Activated CD8-positive, alpha-beta memory T cell treated with anti-CD3 and anti-CD28 coated beads for 36 hours (primary cell): ENCODE data around the gene ST8SIA2. TPM values are rescaled to one million over a fixed set of nuclear protein-coding genes. Genes with fewer than 3 reads are reported as not detected.

Experiments used
- CTCF ChIA-PET: fragments of 350-600 bp; sonication (Branson Sonifier 250); formaldehyde crosslinking; loops from one replicate; lab custom pipeline; 2021; ENCODE audit warnings: antibody characterized with exemption; lab: Charles Lee
- POLR2A ChIA-PET: fragments of 350-600 bp; sonication (Branson Sonifier 250); formaldehyde crosslinking; loops from one replicate; lab custom pipeline; 2021; ENCODE audit warnings: antibody characterized with exemption; lab: Charles Lee
- total RNA-seq, 2 experiments: library from RNA; stranded (reverse); gene quantifications; one replicate each; pipeline ENCODE4 v1.2.3, GENCODE V29; 2021

The ST8SIA2 gene
- not detected for total RNA-seq

GRCh38 chr15:92393071-92393979 is at the start of gene ST8SIA2:
Gene ST8SIA2 (plus strand): TSS chr15:92393881. CDS start chr15:92394065, 184 bp downstream.
- POLR2A ChIA-PET: interaction anchor here (0.6 kb wide), 1 partner anchor 322 kb away, joined by 4 read pairs; no protein-coding TSS in a partner anchor
- CTCF ChIA-PET: interaction anchor here (0.6 kb wide), 1 partner anchor 1557 kb away, joined by 3 read pairs; no protein-coding TSS in a partner anchor

DNA sequence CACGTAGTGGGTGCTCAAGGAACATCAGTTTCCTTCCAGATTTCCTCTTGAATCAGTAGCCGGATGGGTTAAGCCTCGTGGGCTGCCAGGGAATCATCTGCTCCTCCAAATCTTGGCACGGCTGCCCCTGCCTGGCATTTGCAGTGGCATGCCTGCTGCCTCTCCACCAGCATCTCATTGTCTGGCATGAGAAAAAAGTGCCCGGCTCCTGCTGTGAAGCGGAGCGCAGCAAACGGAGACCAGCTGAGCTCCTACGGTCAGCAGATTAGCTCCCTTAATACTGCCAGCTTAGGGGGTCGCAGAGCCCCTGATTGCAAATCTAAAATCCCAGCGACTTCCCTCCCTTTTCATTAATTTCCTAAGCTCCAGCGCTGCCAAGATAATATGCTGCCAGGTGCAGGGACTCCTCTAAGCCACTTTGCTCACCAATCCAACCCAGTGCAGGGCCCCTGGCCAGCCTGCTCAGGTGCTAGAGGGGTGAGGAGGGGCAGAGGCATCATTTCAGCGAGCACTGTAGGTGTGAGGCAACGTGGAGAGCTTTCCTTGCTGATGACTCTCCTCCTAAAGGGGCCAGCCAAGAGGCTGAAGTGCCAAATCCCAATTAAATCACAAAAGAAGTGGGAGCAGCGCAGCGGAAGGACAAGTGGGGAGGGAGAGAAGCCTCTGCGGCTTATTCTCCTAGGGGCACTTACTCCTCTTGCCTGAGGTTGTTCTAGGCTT is 49.6 kb upstream of the ST8SIA2 start:
- POLR2A ChIA-PET: no interaction called here
- CTCF ChIA-PET: no interaction called here

GRCh38 chr15:92346063-92346462 is 47.6 kb upstream of the ST8SIA2 start:
- POLR2A ChIA-PET: no interaction called here
- CTCF ChIA-PET: no interaction called here

DNA sequence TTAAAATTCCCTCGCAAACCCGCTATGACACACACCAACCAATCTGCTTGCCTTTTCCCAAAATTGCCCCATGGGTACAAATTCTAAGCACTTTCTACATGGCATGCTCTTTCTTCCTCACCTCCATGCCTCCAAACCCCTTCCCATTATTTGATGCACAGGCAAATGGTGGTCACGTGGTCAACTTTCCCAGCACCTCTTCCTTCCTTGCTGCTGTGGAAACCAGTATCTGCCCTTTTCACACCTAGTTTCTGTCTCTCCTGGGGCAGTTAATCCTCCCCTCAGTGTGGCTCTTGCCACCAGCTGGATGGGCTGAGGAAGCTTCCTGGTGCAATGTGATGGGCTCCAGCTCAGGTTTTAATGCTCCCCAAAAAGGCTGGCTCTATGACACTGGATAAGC is 38.4 kb upstream of the ST8SIA2 start:
- ChIA-PET POLR2A (no interaction called here), CTCF (no interaction called here)

DNA sequence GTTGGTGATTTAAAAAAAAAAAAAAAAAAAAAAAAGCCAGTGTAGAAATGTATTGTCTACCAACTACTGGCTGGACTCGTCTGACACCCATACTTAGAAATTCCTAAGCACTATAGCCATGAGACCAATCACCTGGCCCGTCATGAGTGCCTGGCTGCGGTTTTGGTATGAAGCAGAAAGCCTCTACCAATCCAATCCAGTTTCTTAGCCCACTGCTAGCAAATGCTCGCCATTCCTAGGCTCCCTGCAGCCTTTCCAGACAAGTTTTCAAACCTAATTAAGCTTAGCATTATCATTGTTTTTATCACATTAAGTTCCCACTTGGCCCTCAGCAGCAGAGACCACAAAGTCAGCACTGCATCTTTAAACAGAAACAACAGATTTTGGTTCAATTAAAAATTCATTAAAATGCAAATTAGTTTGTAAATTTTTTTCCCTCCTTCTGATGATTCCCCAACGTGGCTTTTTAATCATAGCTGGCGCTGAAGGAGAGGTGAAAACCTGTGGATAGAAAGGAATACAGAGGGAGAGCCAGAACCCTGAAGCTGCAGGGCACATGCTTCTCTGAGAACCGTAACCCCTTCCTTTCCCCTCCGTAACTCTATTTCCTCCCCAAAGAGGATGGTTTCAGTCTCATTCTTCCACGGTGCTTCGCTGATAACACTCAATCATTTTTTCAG is 32.2 kb upstream of the ST8SIA2 start:
- ChIA-PET CTCF (no interaction called here), POLR2A (no interaction called here)

GRCh38 chr15:92362001-92362350 is 31.7 kb upstream of the ST8SIA2 start:
- ChIA-PET CTCF (no interaction called here), POLR2A (no interaction called here)

DNA sequence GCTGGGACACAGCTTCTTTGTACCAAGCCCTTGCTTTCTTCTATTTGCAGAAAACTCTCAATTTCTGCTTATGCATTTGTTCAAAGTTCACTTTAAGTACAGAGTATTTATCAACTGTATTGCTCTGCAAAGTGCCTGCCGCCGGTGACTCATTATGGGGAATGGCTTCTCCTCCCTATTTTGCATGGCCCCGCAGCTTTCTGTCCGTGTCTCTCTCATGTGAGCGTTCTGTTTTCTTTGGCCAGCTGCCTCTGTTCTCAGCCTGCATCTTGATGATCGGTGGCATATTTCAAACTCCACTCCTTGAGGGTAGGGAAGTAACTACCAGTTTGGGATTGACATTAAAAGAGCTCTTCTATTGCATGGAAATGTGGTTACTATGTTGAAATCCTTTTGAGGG is 28.6 kb upstream of the ST8SIA2 start:
- ChIA-PET POLR2A (no interaction called here), CTCF (no interaction called here)

- ChIA-PET POLR2A (no interaction called here), CTCF (no interaction called here)
Observed at GRCh38 chr15:92365906-92366305, 27.8 kb upstream of the ST8SIA2 start.

GRCh38 chr15:92366381-92366780 is 27.3 kb upstream of the ST8SIA2 start:
- ChIA-PET POLR2A (no interaction called here), CTCF (no interaction called here)

- CTCF ChIA-PET: no interaction called here
- POLR2A ChIA-PET: no interaction called here
Observed at GRCh38 chr15:92375057-92375456, 18.6 kb upstream of the ST8SIA2 start.

DNA sequence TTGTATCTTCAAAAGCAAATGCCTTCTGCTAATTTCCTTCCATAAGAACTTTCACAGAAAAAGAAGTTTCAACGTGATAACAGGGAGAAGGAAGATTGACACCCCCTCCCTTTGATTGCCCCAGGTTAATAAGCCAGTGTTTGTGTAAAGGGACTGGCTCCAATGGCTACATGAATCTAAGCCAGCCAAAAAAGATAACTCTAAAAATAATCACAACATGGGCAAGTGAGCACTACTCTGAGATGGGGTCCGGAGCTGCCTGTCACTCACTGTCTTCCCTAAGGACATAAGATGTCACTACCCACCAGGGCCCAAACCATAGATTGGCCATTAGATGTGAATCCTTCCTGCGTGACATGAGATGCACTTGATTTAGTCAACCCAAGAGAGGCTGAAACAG is 17.6 kb upstream of the ST8SIA2 start:
- POLR2A ChIA-PET: no interaction called here

DNA sequence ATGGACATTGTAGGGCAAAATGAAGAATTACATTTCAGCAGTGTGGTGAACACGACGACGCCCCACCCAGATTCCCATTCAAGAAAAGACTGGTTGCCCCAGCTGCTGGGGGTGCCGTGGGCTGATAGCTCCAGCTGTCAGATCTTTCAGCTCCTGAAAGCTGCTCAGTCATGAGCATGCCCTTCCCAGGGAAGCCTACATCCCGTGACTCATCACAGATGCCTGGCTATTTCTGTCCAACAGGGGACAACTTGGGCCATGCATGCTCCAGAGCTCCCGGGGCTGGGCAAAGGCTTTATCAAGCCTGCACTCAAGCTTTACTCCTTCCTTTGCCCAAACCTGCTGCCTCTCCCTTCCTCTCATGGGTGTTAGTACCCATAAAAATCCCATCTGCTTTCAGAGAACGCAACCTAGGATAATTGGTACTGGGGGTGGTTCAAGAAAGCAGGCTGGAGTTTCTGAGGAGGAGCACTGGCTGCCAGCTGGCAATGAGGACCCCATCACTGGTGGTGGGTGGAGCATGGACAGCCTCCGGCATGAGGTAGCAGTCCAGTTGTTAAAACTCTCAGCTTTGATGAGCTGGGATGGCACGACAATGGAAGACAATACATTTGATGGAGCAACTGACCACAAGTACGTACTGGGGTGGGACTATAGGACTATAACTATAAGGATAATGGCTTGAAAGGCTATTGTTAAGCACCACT is 16.4 kb upstream of the ST8SIA2 start:
- CTCF ChIA-PET: no interaction called here

More for the DNA sequence above, 17.6 kb upstream of the ST8SIA2 start:
- CTCF ChIA-PET: no interaction called here

GRCh38 chr15:92383519-92384324 is 10.0 kb upstream of the ST8SIA2 start:
- POLR2A ChIA-PET: no interaction called here
- CTCF ChIA-PET: interaction anchor here (0.7 kb wide), 1 partner anchor 159 kb away, joined by 3 read pairs; no protein-coding TSS in a partner anchor

More for the DNA sequence above, 16.4 kb upstream of the ST8SIA2 start:
- POLR2A ChIA-PET: no interaction called here

DNA sequence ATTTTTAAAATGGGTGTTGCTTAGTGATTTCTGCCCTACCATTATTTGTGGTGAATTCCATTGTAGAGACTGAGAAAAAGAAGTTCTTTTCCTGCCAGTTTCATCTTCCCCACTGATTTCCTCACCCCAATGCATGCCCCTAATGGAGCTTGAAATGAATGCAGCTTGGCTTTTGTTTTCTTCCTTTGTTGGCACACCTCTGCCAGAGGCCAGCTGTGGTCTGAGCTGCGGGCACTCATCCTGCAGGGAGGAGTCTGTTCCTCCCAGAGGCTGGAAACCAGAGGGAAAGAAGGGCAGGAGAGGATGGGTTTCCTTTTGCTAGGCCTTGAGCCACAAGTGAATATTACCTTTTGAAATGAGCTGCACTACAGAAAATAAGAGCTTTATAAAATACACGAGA is 9.3 kb upstream of the ST8SIA2 start:
- ChIA-PET CTCF (interaction anchor here (0.7 to 1.0 kb wide), 2 partner anchors 13 to 160 kb away, joined by 3 read pairs; no protein-coding TSS in a partner anchor), POLR2A (no interaction called here)

GRCh38 chr15:92385096-92385495 is 8.6 kb upstream of the ST8SIA2 start:
- ChIA-PET POLR2A (no interaction called here), CTCF (interaction anchor here (1.0 kb wide), 1 partner anchor 14 kb away, joined by 3 read pairs; no protein-coding TSS in a partner anchor)

GRCh38 chr15:92391640-92392039 is 2.0 kb upstream of the ST8SIA2 start:
- ChIA-PET CTCF (interaction anchor here (1.9 kb wide), 1 partner anchor 294 kb away, joined by 5 read pairs; no protein-coding TSS in a partner anchor), POLR2A (no interaction called here)

GRCh38 chr15:92392462-92392861 is 1.2 kb upstream of the ST8SIA2 start:
- POLR2A ChIA-PET: no interaction called here
- CTCF ChIA-PET: no interaction called here

DNA sequence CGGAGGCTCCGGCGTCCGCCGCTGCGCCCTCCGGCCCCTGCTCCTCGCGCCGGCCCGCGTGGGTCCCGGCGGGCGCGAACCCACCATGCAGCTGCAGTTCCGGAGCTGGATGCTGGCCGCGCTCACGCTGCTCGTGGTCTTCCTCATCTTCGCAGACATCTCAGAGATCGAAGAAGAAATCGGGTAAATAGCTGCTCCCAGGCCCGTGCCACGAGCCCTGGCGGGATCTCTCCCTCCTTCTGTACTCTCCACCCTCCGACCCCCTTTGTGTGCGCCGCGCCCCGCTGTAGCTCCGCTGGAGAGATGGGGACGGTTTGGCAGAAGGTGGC is 263 bp downstream of the ST8SIA2 start:
- ChIA-PET CTCF (no interaction called here), POLR2A (no interaction called here)
